ENCODE measurements around the gene PAX8.

PAX8 gene

GRCh38 chr2:113264713-113265403 lies 13.9 kb downstream of the PAX8 start:
- no peak for DNase-seq

- no peak for DNase-seq
Observed at GRCh38 chr2:113263546-113263945, 15.2 kb downstream of the PAX8 start.

GRCh38 chr2:113260991-113261390 lies 17.7 kb downstream of the PAX8 start:
- no peak for DNase-seq

- DNase-seq, result no peak
Observed at GRCh38 chr2:113258471-113259147, 20.1 kb downstream of the PAX8 start.

- no peak for DNase-seq
Observed at GRCh38 chr2:113257516-113258264, 21.0 kb downstream of the PAX8 start.

- no peak for DNase-seq
Observed at GRCh38 chr2:113255140-113256070, 23.3 kb downstream of the PAX8 start.

GRCh38 chr2:113253453-113253852 lies 25.3 kb downstream of the PAX8 start:
- DNase-seq, result no peak

GRCh38 chr2:113252047-113252590 lies 26.6 kb downstream of the PAX8 start:
- no peak for DNase-seq

GRCh38 chr2:113251118-113251517 lies 27.6 kb downstream of the PAX8 start:
- DNase-seq, result no peak

- no peak for DNase-seq
Observed at GRCh38 chr2:113248997-113249770, 29.5 kb downstream of the PAX8 start.

- no peak for DNase-seq
Observed at GRCh38 chr2:113246606-113247005, 32.1 kb downstream of the PAX8 start.

GRCh38 chr2:113245276-113245711 lies 33.4 kb downstream of the PAX8 start:
- DNase-seq, result no peak

GRCh38 chr2:113242327-113242726 lies 36.4 kb downstream of the PAX8 start:
- no peak for DNase-seq

GRCh38 chr2:113240915-113241911 lies 37.5 kb downstream of the PAX8 start:
- DNase-seq, result no peak

- no peak for DNase-seq
Observed at GRCh38 chr2:113240150-113240914, 38.4 kb downstream of the PAX8 start.

GRCh38 chr2:113238871-113239839 lies 39.6 kb downstream of the PAX8 start:
- DNase-seq, result no peak

- DNase-seq, result no peak
Observed at GRCh38 chr2:113237604-113238160, 41.0 kb downstream of the PAX8 start.
